ENCODE results near the gene FOXP3. TPM values are rescaled to one million over a fixed set of nuclear protein-coding genes. Genes with fewer than 3 reads are reported as not detected.

The FOXP3 gene
- total RNA-seq, 1 donor from 2014 or later, result 0.71 TPM

- DNase-seq (ENCODE audit: low read depth), result no peak
- Histone ChIP-seq H3K36me3 (ENCODE audit: control insufficient read depth, insufficient read depth, low read length) (no peaks in the 10 kb centered on the region), H3K27me3 (ENCODE audit: control insufficient read depth, insufficient read depth, low read length) (no peaks in the 10 kb centered on the region), H3K4me3 (ENCODE audit: low read depth, low read length) (no peak overlapping the region)
- TF ChIP-seq, protein P1, sequence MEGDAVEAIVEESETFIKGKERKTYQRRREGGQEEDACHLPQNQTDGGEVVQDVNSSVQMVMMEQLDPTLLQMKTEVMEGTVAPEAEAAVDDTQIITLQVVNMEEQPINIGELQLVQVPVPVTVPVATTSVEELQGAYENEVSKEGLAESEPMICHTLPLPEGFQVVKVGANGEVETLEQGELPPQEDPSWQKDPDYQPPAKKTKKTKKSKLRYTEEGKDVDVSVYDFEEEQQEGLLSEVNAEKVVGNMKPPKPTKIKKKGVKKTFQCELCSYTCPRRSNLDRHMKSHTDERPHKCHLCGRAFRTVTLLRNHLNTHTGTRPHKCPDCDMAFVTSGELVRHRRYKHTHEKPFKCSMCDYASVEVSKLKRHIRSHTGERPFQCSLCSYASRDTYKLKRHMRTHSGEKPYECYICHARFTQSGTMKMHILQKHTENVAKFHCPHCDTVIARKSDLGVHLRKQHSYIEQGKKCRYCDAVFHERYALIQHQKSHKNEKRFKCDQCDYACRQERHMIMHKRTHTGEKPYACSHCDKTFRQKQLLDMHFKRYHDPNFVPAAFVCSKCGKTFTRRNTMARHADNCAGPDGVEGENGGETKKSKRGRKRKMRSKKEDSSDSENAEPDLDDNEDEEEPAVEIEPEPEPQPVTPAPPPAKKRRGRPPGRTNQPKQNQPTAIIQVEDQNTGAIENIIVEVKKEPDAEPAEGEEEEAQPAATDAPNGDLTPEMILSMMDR (IDR thresholded peaks at IDR 0.05; ENCODE audit: insufficient read depth, low read length, poor library complexity, severe bottlenecking), result no peak
Measured at GRCh38 chrX:49257074-49257790, 7.3 kb downstream of the FOXP3 start.

DNA sequence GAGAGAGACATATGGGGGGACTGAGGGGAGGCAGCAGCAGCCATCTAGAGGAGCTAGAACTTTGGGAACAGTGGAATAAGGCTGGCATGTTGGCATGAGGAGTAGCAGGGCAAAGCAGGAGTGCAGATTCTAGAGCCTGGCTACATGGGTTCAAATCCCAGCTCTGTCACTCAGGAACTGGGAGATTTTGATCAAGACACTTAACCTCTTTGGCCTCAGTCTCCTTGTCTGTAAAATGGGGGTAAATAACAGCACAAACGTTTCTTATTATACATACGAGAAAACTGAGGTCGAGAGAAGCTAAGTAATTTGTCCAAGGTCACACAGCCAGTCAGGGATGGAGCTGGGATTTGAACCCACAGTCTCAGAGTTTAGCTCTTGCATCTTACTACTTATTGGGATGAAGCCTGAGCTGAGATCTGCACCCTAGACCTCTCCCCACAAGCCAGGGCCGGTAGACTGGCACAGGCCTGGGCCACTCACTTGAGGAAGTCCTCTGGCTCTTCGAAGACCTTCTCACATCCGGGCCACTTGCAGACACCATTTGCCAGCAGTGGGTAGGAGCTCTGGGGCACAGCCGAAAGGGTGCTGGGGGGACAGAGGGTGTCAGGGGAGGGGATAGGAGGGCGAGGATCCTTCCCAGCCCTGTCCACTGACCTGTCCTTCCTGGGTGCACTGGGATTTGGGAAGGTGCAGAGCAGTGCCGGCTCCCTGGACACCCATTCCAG lies 8.1 kb downstream of the FOXP3 start:
- no peaks in the 10 kb centered on the region for H3K27me3 ChIP-seq (ENCODE audit: control insufficient read depth, insufficient read depth, low read length)
- H3K4me3 ChIP-seq (ENCODE audit: low read depth, low read length), result no peak overlapping the region
- no peaks in the 10 kb centered on the region for H3K36me3 ChIP-seq (ENCODE audit: control insufficient read depth, insufficient read depth, low read length)
- TF ChIP-seq, protein P1 (IDR thresholded peaks at IDR 0.05; ENCODE audit: insufficient read depth, low read length, poor library complexity, severe bottlenecking), result no peak
- no peak for DNase-seq (ENCODE audit: low read depth)

DNA sequence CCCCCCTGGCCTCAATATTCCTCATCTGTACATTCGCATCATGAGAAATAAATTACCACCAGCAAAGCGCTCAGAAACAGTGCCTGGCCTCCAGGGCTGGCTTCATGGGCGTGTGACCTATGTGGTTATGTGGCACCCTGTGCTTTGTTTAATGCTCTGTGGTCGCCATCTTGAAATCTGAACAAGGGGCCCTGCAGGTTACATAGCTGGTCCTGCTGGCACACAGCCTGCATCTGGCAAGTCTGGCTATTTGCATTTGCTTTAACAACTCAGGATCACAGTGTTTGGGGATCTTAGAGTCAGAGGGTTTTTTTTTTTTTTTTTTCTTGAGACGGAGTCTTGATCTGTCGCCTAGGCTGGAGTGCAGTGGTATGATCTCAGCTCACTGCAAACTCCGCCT lies 9.9 kb downstream of the FOXP3 start:
- DNase-seq (ENCODE audit: low read depth), result no peak
- TF ChIP-seq, protein P1 (IDR thresholded peaks at IDR 0.05; ENCODE audit: insufficient read depth, low read length, poor library complexity, severe bottlenecking), result no peak
- Histone ChIP-seq H3K36me3 (ENCODE audit: control insufficient read depth, insufficient read depth, low read length) (no peaks in the 10 kb centered on the region), H3K4me3 (ENCODE audit: low read depth, low read length) (no peak overlapping the region), H3K27me3 (ENCODE audit: control insufficient read depth, insufficient read depth, low read length) (no peaks in the 10 kb centered on the region)

- no peaks in the 10 kb centered on the region for H3K27me3 ChIP-seq (ENCODE audit: control insufficient read depth, insufficient read depth, low read length)
- TF ChIP-seq, protein P1 (IDR thresholded peaks at IDR 0.05; ENCODE audit: insufficient read depth, low read length, poor library complexity, severe bottlenecking), result no peak
- DNase-seq (ENCODE audit: low read depth), result no peak
Measured at GRCh38 chrX:49251325-49251724, 13.2 kb downstream of the FOXP3 start.

DNA sequence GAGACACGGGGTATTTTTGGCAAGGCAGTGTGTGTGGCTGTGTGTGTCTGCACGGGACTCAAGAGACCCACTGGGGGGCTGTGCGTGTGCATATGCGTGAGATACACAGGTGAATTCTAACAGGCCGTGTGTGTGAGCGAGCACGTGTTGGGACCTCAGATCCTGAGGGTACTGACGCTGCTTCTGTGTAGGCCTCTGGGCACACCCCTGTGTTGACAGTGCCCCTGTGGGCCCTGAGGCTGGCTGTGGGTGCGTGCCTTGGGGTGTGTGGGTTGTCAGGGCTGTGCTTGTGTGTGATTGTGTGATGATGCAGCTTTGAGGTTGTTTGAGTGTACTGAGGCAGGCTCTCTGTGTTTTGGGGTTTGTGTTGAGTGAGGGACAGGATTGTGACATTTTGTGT lies 13.9 kb downstream of the FOXP3 start:
- Histone ChIP-seq H3K27me3 (ENCODE audit: control insufficient read depth, insufficient read depth, low read length) (no peaks in the 10 kb centered on the region), H3K36me3 (ENCODE audit: control insufficient read depth, insufficient read depth, low read length) (no peaks in the 10 kb centered on the region), H3K4me3 (ENCODE audit: low read depth, low read length) (no peak overlapping the region)
- TF ChIP-seq, protein P1 (IDR thresholded peaks at IDR 0.05; ENCODE audit: insufficient read depth, low read length, poor library complexity, severe bottlenecking), result no peak
- no peak for DNase-seq (ENCODE audit: low read depth)

More at GRCh38 chrX:49251325-49251724, 13.2 kb downstream of the FOXP3 start:
- Histone ChIP-seq H3K4me3 (ENCODE audit: low read depth, low read length) (no peak overlapping the region), H3K36me3 (ENCODE audit: control insufficient read depth, insufficient read depth, low read length) (no peaks in the 10 kb centered on the region)
